Endothelial cell (in vitro differentiated cells): Measurements from ENCODE around the gene C1orf174. TPM values are rescaled to one million over a fixed set of nuclear protein-coding genes. Genes with fewer than 3 reads are reported as not detected.

Experiments
- DNase-seq: peaks from one replicate; pipeline ENCODE4 v3.0.0; 2021; ENCODE audit warnings: low spot score
- H3K27ac Mint-ChIP-seq: one replicate; pipeline ENCODE4 v1.8.0; 2021; ENCODE audit warnings: mixed read lengths, inconsistent platforms; ENCODE audit not compliant: unreplicated experiment
- H3K27me3 Mint-ChIP-seq: one replicate; pipeline ENCODE4 v1.8.0; 2021; ENCODE audit warnings: mild to moderate bottlenecking, moderate library complexity, mixed read lengths, inconsistent platforms; ENCODE audit not compliant: unreplicated experiment
- H3K36me3 Mint-ChIP-seq: one replicate; pipeline ENCODE4 v1.8.0; 2021; ENCODE audit warnings: mild to moderate bottlenecking, low read depth, mixed read lengths, inconsistent platforms; ENCODE audit not compliant: unreplicated experiment
- H3K4me1 Mint-ChIP-seq: one replicate; pipeline ENCODE4 v1.8.0; 2021; ENCODE audit warnings: mild to moderate bottlenecking, mixed read lengths, inconsistent platforms; ENCODE audit not compliant: unreplicated experiment
- H3K4me3 Mint-ChIP-seq: one replicate; pipeline ENCODE4 v1.8.0; 2021; ENCODE audit warnings: mild to moderate bottlenecking, mixed read lengths, inconsistent platforms; ENCODE audit not compliant: unreplicated experiment
- H3K9me3 Mint-ChIP-seq: one replicate; pipeline ENCODE4 v1.8.0; 2021; ENCODE audit warnings: mixed read lengths, inconsistent platforms; ENCODE audit not compliant: unreplicated experiment
- CTCF ChIP-seq: fragments of 200-600 bp; sonication (generic); IDR thresholded peaks from one replicate; pipeline ENCODE4 v1.5.0; 2021; ENCODE audit warnings: antibody characterized with exemption; ENCODE audit not compliant: unreplicated experiment
- total RNA-seq: library from RNA; stranded (reverse); fragmentation: NEBNext Ultra II Directional; extraction: Animal tissue kit (Norgen Biotek cat#: 25700); gene quantifications from one replicate; pipeline ENCODE4 v1.2.1, GENCODE V29; 2021; ENCODE audit not compliant: unreplicated experiment

Gene C1orf174
- total RNA-seq, 1 donor from 2014 or later: 25.6 TPM

GRCh38 chr1:3944578-3945125, 44.6 kb upstream of the C1orf174 start:
- H3K36me3 Mint-ChIP-seq: peaks cover 3% of the 10 kb centered on the region

GRCh38 chr1:3943806-3944577, 43.9 kb upstream of the C1orf174 start:
- Mint-ChIP-seq H3K27me3 (peaks cover 8% of the 10 kb centered on the region), H3K4me3 (peak overlapping the region; percentile 23), H3K4me1 (no peaks in the 10 kb centered on the region), H3K27ac (no peak overlapping the region), H3K36me3 (peaks cover 3% of the 10 kb centered on the region), H3K9me3 (peaks cover 24% of the 10 kb centered on the region)
- no peak for DNase-seq
- no peak for TF ChIP-seq CTCF

More at GRCh38 chr1:3944578-3945125, 44.6 kb upstream of the C1orf174 start:
- no peaks in the 10 kb centered on the region for H3K4me1 Mint-ChIP-seq
- no peak overlapping the region for H3K27ac Mint-ChIP-seq
- no peak overlapping the region for H3K4me3 Mint-ChIP-seq
- H3K27me3 Mint-ChIP-seq: peaks cover 8% of the 10 kb centered on the region
- H3K9me3 Mint-ChIP-seq: peaks cover 18% of the 10 kb centered on the region
- TF ChIP-seq CTCF: no peak
- DNase-seq: no peak

GRCh38 chr1:3943123-3943431, 43.0 kb upstream of the C1orf174 start:
- peaks cover 3% of the 10 kb centered on the region for H3K36me3 Mint-ChIP-seq
- H3K4me3 Mint-ChIP-seq: no peak overlapping the region
- no peaks in the 10 kb centered on the region for H3K4me1 Mint-ChIP-seq
- H3K9me3 Mint-ChIP-seq: peaks cover 18% of the 10 kb centered on the region
- H3K27ac Mint-ChIP-seq: no peak overlapping the region
- TF ChIP-seq CTCF: no peak
- peaks cover 8% of the 10 kb centered on the region for H3K27me3 Mint-ChIP-seq
- no peak for DNase-seq

- H3K4me3 Mint-ChIP-seq: no peak overlapping the region
- H3K27ac Mint-ChIP-seq: no peak overlapping the region
- no peak for DNase-seq
- H3K27me3 Mint-ChIP-seq: peaks cover 7% of the 10 kb centered on the region
- no peak for TF ChIP-seq CTCF
- peaks cover 16% of the 10 kb centered on the region for H3K9me3 Mint-ChIP-seq
- no peaks in the 10 kb centered on the region for H3K4me1 Mint-ChIP-seq
- H3K36me3 Mint-ChIP-seq: peaks cover 3% of the 10 kb centered on the region
Observed at GRCh38 chr1:3942416-3943122, 42.5 kb upstream of the C1orf174 start.
